Fibroblast of lung (primary cell): ENCODE results near the gene OR52H1.

Experiments
- CTCF ChIP-seq, 2 donors: IDR thresholded peaks in 1 of 2; conservative IDR thresholded peaks in 1 of 2; 1 replicate in 1 of 2; 2 replicates in 1 of 2; pipeline ENCODE4 v1.5.1; 2011 to 2012; ENCODE audit warnings: low read length in 2 of 2, control low read depth in 1 of 2, inconsistent platforms in 1 of 2, low read depth in 1 of 2, mild to moderate bottlenecking in 1 of 2
- EZH2 ChIP-seq: IDR thresholded peaks from 2 replicates; pipeline ENCODE4 v1.5.1; 2012; ENCODE audit warnings: low read length, control low read depth, mild to moderate bottlenecking; ENCODE audit errors: missing control alignments

DNA sequence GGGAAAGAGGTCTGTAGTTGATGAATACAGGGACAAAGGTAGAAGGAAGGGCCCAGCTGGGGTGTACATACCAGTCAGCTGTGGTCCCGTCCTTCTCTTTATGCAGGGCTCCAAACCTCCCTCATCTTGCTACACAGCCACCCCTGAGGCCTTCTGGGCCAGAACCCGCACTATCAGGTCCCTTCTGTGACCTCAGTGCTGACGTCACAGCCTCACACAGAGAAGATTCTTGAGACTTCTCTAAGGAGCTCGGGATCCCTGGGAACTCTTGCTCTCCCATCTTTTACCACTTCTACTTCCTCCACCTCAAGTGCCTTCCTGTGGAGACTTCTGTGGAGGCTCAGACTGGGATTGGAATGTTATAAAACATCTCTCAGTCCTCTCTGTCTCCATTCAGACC, 38.5 kb downstream of the OR52H1 start, which contains the start of gene UBQLN3:
- TF ChIP-seq CTCF (conservative IDR thresholded peaks at IDR 0.05 in 1 of 2, IDR thresholded peaks at IDR 0.05 in 1 of 2; ENCODE audit: low read depth in 1 of 2, low read length in 2 of 2) (no peak), EZH2 (no peak)
